ENCODE data around the gene C1orf232. TPM values are rescaled to one million over a fixed set of nuclear protein-coding genes. Genes with fewer than 3 reads are reported as not detected.

Gene C1orf232
- total and polyA plus RNA-seq, 2 of the 13 experiments (the other 11 are each of a cell fraction or from before 2014, with no cell fraction given), result not detected

DNA sequence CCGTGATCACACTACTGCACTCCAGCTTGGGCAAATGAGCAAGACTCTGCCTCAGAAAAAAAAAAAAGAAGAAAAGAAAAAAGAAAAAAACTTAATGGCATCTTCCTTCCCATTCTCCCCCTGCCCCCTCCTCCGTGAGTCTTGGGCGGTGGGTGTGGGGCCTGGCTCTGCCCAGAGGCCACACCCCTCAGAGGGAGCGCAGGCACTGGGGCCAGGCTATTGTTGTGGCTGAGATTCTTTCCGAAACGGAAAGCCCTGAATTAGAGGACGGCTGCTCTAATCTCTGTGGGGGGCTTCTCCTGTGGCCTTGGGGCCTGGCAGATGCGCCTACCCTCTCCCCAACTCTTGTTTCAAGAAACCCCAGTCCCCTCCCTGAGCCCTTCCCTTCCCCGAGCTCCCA lies 14.0 kb downstream of the C1orf232 start:
- H3K9ac ChIP-seq (ENCODE audit: insufficient read depth, low read depth, low read length), result no peak overlapping the region
- CTCF ChIA-PET (ENCODE audit: low intra/inter-chr PET ratio, low total read pairs), result no interaction called here
- H3K4me3 ChIP-seq (replicated peaks in 1 of 3; ENCODE audit: insufficient read depth in 1 of 3, low read depth in 2 of 3, low read length in 3 of 3), result no peak overlapping the region
- POLR2A ChIA-PET, result no interaction called here
- H3K4me1 ChIP-seq (ENCODE audit: insufficient read depth, low read length), result peaks cover 17% of the 10 kb centered on the region
- H3K36me3 ChIP-seq (replicated peaks in 1 of 2; ENCODE audit: control insufficient read depth in 1 of 2, insufficient read depth in 2 of 2, low read length in 2 of 2), result no peaks in the 10 kb centered on the region
- no peak for ATAC-seq
- H2AFZ ChIP-seq (ENCODE audit: low read length), result no peak overlapping the region
- H3K9me3 ChIP-seq (ENCODE audit: low read length), result no peaks in the 10 kb centered on the region
- no peak overlapping the region for H3K4me2 ChIP-seq (ENCODE audit: low read depth, low read length)
- in situ Hi-C loops (cut with HindIII; ENCODE audit: extremely low pct_ligation_motif_present, low pct_unique_long_range_greater_than_20kb), result loop anchor here (10.0 kb wide), 1 partner anchor 50 kb away; no protein-coding TSS in a partner anchor
- H3K27ac ChIP-seq (ENCODE audit: extremely low read length, insufficient read depth, low read length), result no peak overlapping the region
- H4K20me1 ChIP-seq (ENCODE audit: insufficient read depth, low read length), result no peaks in the 10 kb centered on the region
- H3K27me3 ChIP-seq (ENCODE audit: control insufficient read depth in 1 of 2, insufficient read depth in 2 of 2, low read length in 2 of 2), result peaks cover 10 to 48% of the 10 kb centered on the region in 2 experiments; a peak in 3 of 5 replicates
- no peaks in the 10 kb centered on the region for H3K79me2 ChIP-seq (ENCODE audit: insufficient read depth, low read length)
- 50% methylated on average over 7 of the region's 9 CpGs for WGBS (ENCODE audit: low lambda C conversion rate)
- no TSS peak for BruUV-seq (replicated peaks)
- intact Hi-C loops (cut with micrococcal nuclease; ENCODE audit: unreplicated experiment), result no loop called here
- TF ChIP-seq WIZ (CRISPR knock-in tag; IDR thresholded peaks at IDR 0.05) (no peak), ZBTB8A (CRISPR knock-in tag; IDR thresholded peaks at IDR 0.05; ENCODE audit: borderline replicate concordance, low read depth) (no peak), EZH2 (conservative IDR thresholded peaks at IDR 0.05; ENCODE audit: low read depth, low read length) (no peak), ZNF33A (CRISPR knock-in tag; IDR thresholded peaks at IDR 0.05; ENCODE audit: borderline replicate concordance) (no peak), MED1 (CRISPR knock-in tag; IDR thresholded peaks at IDR 0.05) (no peak)
- TF ChIP-seq, protein P1, sequence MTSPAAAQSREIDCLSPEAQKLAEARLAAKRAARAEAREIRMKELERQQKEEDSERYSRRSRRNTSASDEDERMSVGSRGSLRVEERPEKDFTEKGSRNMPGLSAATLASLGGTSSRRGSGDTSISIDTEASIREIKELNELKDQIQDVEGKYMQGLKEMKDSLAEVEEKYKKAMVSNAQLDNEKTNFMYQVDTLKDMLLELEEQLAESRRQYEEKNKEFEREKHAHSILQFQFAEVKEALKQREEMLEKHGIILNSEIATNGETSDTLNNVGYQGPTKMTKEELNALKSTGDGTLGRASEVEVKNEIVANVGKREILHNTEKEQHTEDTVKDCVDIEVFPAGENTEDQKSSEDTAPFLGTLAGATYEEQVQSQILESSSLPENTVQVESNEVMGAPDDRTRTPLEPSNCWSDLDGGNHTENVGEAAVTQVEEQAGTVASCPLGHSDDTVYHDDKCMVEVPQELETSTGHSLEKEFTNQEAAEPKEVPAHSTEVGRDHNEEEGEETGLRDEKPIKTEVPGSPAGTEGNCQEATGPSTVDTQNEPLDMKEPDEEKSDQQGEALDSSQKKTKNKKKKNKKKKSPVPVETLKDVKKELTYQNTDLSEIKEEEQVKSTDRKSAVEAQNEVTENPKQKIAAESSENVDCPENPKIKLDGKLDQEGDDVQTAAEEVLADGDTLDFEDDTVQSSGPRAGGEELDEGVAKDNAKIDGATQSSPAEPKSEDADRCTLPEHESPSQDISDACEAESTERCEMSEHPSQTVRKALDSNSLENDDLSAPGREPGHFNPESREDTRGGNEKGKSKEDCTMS (CRISPR knock-in tag; conservative IDR thresholded peaks at IDR 0.05), result no peak
- DNase-seq (ENCODE audit: low spot score), result no peak
- no peak for FAIRE-seq

Measured in HepG2 (cell line).